ENCODE results near the gene SSC5D. TPM values are rescaled to one million over a fixed set of nuclear protein-coding genes. Genes with fewer than 3 reads are reported as not detected.
"Not testable (repeated sequence)": the region's sequence is repeated elsewhere in the genome, so short reads cannot be mapped to it uniquely, and the experiment has no call there.

SSC5D gene
- total RNA-seq (24.4 TPM), polyA plus RNA-seq (24.4 TPM)

DNA sequence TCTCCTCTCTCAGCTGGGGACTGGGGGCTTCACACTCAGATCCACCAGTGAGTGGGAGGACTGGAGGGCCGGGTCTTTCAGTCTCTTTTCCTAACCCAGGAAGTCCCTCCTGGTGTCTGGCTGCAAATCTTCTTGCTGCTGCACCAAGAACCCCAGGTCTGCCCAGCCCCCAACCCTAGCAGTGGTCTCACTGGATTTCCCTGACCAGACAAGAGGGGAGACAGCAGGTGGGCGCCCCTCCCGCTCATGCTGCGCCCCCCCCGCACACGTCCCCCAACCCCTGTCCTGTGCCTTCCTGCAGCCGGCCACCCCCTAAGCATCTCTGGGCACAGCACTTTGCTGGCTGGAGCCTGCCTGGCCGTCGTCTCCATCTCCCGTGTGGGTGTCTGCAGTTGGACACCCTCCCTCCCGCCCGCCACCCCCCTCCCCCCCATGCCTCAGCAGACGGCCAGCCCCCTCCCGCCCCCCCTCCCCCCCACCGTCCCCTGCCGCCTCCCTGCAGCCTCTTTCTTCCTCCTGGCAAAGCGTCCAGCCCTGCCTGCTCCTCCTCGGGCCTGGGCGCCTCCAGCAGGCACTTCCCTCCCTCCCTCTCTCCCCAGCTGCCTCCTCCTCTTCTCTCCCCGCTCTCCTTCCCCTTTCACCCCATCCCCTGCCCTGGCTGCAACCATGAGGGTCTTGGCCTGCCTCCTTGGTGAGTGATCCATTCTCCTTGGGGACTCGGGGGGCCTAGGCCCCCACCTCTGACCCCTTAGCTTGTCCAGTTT, at the start of gene SSC5D:
Gene SSC5D, plus strand, starts transcription at position 513 of the 764 bp plus-strand sequence. Its CDS starts 154 bp downstream, at position 667.
- H3K4me1 ChIP-seq (ENCODE audit: insufficient read depth), result no peaks in the 10 kb centered on the region
- H3K36me3 ChIP-seq (ENCODE audit: insufficient read depth), result no peaks in the 10 kb centered on the region
- peak within 1 kb of the TSS; percentile 69 for H3K27ac ChIP-seq (ENCODE audit: low read depth)
- H3K4me3 ChIP-seq (ENCODE audit: low read depth, low read length), result no peak within 1 kb of the TSS
- DNase-seq (ENCODE audit: extremely low spot score), result no peak
- 12% methylated on average over 19 of the region's 21 CpGs for WGBS

DNA sequence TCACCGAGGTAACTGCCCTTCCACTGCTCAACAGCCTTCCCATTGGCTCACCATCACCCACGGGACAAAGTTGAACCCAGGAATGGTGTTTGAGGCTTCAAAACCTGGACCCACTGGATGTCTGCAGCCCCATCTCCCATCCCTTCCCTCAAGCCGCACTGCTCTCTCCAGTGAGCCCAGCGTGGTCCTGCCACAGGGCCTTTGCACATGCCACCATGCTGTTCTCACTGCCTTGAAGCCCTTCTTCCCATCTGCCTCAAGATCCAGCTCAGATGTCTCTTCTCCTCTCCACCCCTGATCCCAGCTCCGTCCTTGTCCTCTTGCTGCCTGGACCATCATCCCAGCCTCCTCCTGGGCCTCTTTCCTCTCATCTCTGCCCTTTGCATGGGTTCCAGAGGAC, 49.2 kb upstream of the SSC5D start:
- Histone ChIP-seq H3K4me3 (ENCODE audit: low read depth, low read length) (no peak overlapping the region), H3K36me3 (ENCODE audit: insufficient read depth) (no peaks in the 10 kb centered on the region), H3K27ac (ENCODE audit: low read depth) (no peak overlapping the region), H3K4me1 (ENCODE audit: insufficient read depth) (no peaks in the 10 kb centered on the region)
- DNase-seq (ENCODE audit: extremely low spot score), result no peak
- WGBS, result 69% methylated on average over 5 of the region's 5 CpGs

DNA sequence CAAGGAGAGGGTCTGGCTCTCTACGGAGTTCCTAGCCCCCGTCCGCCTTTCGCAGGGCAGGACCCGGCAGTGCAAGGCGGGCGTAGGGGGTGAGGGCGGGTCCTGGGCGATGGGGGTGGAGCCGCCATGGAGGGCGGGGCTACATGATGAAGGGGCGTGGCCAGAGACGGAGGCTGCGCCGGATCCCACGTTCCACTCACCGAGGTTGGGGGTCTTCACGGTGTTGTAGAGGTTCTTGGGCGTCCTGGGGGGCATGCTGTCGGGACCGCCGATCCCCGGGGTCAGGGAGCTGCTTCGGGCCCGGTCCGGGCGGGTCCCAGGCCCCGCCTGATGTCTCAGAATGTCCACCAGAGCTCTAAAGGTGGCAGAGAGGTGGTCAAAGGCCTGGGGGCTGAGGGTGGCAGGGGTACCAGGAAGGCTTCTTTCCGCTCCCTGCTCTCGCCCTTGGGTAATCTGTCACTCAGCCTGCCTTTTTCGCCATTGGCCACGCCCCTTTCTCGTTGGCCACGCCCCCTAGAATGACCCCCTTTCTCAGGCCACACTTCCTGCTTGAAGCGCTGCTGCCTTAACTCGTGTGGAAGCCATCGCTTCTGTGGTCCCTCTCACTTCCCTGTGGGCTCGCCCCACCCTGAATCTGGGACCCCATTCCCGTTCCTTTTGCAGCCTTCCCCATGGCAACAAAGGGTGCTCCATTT, 47.7 kb upstream of the SSC5D start:
- no peaks in the 10 kb centered on the region for H3K36me3 ChIP-seq (ENCODE audit: insufficient read depth)
- no peaks in the 10 kb centered on the region for H3K4me1 ChIP-seq (ENCODE audit: insufficient read depth)
- no peak for DNase-seq (ENCODE audit: extremely low spot score)
- H3K27ac ChIP-seq (ENCODE audit: low read depth), result no peak overlapping the region
- WGBS, result 9% methylated on average over 39 of the region's 39 CpGs
- no peak overlapping the region for H3K4me3 ChIP-seq (ENCODE audit: low read depth, low read length)

DNA sequence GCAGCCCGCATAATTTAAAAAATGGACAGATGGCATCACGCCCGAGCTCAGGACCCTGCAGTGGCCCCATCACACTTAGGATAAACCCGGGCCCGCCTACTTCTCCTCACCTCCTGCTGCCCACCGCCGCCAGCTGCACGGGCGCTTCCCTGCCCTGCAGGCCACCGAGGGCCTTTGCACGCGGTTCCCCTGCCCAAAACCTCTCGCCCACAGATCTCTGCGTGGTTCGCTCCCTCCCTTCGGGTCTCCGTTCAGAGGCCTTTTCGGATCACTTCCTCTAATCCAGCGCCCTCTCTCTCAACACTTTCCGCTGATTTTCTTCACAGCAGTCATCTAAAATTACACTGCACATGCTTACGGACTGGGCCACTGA, 46.9 kb upstream of the SSC5D start:
- WGBS, result 5% methylated on average over 21 of the region's 21 CpGs
- H3K36me3 ChIP-seq (ENCODE audit: insufficient read depth), result no peaks in the 10 kb centered on the region
- no peak for DNase-seq (ENCODE audit: extremely low spot score)
- no peaks in the 10 kb centered on the region for H3K4me1 ChIP-seq (ENCODE audit: insufficient read depth)
- H3K4me3 ChIP-seq (ENCODE audit: low read depth, low read length), result no peak overlapping the region
- no peak overlapping the region for H3K27ac ChIP-seq (ENCODE audit: low read depth)

DNA sequence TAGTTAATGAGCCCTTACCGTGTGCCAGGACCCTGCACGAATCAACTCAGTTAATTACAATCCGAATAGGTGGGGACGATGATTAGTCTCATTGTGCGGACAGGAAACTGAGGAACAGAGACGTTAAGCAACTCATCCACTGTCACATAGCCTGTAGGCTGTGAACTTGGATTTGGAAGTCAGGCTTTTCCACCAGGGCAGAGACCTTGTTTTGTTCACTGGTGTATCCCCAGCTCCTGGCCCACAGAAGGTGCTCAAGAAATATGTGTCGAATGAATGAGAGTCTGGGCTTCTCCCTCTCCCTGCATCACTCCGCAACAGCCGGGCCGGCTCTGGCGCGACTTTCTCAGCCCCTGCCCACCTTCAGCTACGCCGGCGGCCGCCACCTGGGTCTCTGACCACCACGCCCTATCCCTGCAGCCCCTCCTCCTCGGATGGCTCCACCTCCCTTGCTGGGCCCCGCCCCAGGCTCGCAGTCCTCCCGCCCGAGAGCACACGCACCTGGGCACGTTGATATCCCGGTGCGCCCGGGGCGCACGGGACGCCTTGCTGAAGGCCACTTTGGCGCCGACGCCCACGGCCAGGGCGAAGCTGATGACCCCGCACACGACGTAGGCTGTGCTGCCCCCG, 46.4 kb upstream of the SSC5D start:
- Histone ChIP-seq H3K4me3 (ENCODE audit: low read depth, low read length) (no peak overlapping the region), H3K27ac (ENCODE audit: low read depth) (no peak overlapping the region), H3K4me1 (ENCODE audit: insufficient read depth) (no peaks in the 10 kb centered on the region), H3K36me3 (ENCODE audit: insufficient read depth) (no peaks in the 10 kb centered on the region)
- WGBS, result 2% methylated on average over 39 of the region's 39 CpGs
- DNase-seq (ENCODE audit: extremely low spot score), result no peak

DNA sequence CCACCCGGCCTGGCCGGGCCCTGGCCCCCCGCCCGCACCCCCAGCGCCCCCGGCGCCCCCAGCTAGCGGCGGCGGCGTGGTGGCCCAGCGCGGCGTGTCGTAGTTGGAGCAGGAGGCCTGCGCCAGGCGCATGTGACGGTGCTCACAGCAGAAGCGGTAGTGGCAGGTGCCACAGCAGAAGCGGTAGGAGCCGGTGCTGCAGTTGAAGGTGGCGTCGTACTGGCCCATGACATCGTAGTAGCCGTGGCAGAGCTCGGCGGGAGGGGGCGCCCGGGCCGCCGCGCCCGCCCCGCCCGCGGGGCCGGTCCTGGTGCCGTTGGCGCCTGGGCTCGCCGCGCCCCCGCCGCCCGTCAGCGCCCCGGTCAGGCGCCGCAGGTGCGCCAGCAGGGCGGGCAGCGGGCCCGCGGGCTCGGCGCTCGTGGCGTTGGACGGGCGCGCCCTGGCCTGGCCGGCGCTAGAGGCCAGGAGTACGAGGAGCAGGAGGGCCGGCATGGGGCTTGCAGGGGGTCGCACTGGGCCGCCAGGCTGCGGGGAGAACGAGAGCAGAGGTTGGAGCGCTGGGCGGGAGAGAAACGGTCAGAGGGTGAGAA, 45.8 kb upstream of the SSC5D start:
- under 1% methylated on average over 72 of the region's 72 CpGs for WGBS
- no peak overlapping the region for H3K4me3 ChIP-seq (ENCODE audit: low read depth, low read length)

DNA sequence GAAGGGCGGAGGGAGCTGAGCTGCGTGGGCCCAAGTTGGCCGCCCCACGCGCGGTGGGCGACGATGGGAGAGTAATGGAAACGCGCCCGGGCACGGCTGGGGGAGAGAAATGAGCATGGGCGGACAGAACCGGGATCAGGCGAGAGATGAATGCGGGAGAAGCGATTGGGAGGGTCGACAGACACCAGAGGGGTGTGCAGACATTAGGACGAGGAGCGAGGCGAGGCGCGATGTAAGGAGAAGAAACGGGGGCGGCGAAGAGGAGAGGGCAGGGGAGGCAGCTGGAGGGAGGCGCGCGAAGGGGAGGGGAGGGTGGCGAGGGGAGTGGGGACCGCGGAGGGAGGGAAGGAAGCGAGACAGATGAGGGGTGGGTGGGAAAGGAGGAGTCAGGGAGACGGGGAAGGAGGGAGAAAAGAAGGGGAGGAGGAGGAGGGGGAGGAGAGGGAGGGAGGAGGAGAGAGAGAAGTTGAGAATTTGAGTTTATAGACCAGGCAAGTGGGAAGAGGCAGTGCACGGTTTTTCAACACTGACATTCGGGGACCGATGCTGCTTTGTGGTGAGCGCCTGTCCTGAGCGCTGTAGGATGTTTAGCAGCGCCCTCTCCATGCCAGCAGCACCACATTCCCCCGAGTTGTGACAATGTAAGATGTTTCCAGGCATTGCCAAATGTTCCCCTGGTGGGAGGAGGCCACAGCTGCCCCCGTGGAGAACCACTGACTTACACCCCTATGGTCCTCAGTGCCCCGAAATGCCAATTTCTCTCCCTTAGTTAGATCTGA, 45.0 kb upstream of the SSC5D start, which contains the start of gene SHISA7:
Gene SHISA7, minus strand, starts transcription at position 256 of the 779 bp plus-strand sequence. CDS start 437 bp downstream, outside the sequence.
- Histone ChIP-seq H3K36me3 (ENCODE audit: insufficient read depth) (no peaks in the 10 kb centered on the region), H3K4me3 (ENCODE audit: low read depth, low read length) (no peak within 1 kb of the TSS), H3K4me1 (ENCODE audit: insufficient read depth) (no peaks in the 10 kb centered on the region), H3K27ac (ENCODE audit: low read depth) (no peak within 1 kb of the TSS)
- 1% methylated on average over 43 of the region's 43 CpGs for WGBS
- DNase-seq (ENCODE audit: extremely low spot score), result no peak

More for the DNA sequence above, 45.8 kb upstream of the SSC5D start:
- H3K4me1 ChIP-seq (ENCODE audit: insufficient read depth), result no peaks in the 10 kb centered on the region
- DNase-seq (ENCODE audit: extremely low spot score), result no peak
- no peaks in the 10 kb centered on the region for H3K36me3 ChIP-seq (ENCODE audit: insufficient read depth)
- H3K27ac ChIP-seq (ENCODE audit: low read depth), result no peak overlapping the region

DNA sequence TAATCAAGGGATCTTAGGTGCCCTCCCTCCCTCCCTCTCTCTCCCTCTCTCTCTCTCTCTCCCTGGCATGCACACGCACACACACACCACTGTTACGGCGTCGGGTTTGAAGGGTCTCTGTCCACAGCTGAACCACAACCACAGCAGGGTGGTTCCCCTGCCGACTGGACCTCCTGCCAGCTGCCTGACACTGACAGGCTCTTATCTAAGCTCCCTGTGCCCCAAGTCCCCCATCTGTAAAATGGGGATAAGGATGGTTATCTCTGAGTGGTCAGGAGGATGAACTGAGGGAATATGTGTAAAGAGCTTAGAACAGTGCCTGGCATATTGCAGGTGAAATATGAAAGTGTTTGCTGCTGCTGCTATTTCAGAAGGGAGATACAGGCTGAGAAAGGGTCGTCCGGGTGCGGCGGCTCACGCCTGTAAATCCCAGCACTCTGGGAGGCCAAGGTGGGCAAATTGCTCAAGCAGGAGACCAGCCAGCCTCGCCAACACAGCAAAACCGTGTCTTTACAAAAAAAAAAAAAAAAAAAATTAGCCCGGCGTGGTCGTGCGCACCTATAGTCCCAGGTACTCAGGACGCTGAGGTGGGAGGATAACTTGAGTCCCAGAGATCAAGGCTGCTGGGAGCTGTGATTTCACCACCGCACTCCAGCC, 44.3 kb upstream of the SSC5D start:
- Histone ChIP-seq H3K4me1 (ENCODE audit: insufficient read depth) (no peaks in the 10 kb centered on the region), H3K36me3 (ENCODE audit: insufficient read depth) (no peaks in the 10 kb centered on the region), H3K27ac (ENCODE audit: low read depth) (no peak overlapping the region), H3K4me3 (ENCODE audit: low read depth, low read length) (no peak overlapping the region)
- no peak for DNase-seq (ENCODE audit: extremely low spot score)
- WGBS, result 40% methylated on average over 18 of the region's 18 CpGs

DNA sequence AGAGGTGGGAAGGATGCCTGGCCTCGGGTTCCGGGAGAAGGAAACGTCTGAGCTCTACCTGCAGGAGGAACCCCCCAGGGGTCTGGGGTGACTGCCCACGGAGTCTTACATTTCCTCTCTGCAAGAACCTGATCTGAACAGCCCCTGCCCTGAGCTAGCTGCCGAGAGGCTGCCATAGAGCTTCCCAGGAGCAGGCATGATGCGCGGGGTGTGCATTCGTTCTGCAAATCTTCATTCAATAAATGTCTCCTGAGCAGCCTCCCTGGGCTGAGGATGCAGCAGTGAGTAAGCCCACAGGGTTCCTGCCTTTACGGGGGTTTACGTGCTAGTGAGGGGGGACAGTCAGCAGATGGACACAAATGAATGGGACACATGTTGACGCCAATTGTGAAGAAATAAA, 43.6 kb upstream of the SSC5D start:
- WGBS, result 42% methylated on average over 11 of the region's 11 CpGs
- DNase-seq (ENCODE audit: extremely low spot score), result no peak
- no peaks in the 10 kb centered on the region for H3K4me1 ChIP-seq (ENCODE audit: insufficient read depth)

DNA sequence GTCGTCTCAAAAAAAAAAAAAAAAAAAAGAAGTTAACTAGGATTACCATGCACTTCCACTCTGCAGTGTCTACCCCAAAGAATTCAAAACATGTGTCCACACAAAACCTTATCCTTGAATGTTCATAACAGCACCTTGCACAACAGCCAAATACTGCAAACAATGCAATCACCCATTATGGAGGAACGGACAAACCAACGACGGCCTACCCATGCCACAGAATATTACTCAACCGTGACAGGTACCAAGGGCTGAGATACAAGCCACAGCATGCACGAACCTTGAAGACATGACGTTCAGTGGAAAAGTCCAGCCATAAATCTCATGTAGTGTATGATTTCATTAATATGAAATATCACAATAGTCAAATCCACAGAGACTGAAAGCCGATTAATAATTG, 42.2 kb upstream of the SSC5D start:
- no peak overlapping the region for H3K27ac ChIP-seq (ENCODE audit: low read depth)
- no peak overlapping the region for H3K4me3 ChIP-seq (ENCODE audit: low read depth, low read length)
- H3K4me1 ChIP-seq (ENCODE audit: insufficient read depth), result no peaks in the 10 kb centered on the region
- no peak for DNase-seq (ENCODE audit: extremely low spot score)
- WGBS, result 67% methylated on average over 8 of the region's 8 CpGs
- no peaks in the 10 kb centered on the region for H3K36me3 ChIP-seq (ENCODE audit: insufficient read depth)

More for the DNA sequence above, 43.6 kb upstream of the SSC5D start:
- Histone ChIP-seq H3K27ac (ENCODE audit: low read depth) (no peak overlapping the region), H3K4me3 (ENCODE audit: low read depth, low read length) (no peak overlapping the region), H3K36me3 (ENCODE audit: insufficient read depth) (no peaks in the 10 kb centered on the region)

DNA sequence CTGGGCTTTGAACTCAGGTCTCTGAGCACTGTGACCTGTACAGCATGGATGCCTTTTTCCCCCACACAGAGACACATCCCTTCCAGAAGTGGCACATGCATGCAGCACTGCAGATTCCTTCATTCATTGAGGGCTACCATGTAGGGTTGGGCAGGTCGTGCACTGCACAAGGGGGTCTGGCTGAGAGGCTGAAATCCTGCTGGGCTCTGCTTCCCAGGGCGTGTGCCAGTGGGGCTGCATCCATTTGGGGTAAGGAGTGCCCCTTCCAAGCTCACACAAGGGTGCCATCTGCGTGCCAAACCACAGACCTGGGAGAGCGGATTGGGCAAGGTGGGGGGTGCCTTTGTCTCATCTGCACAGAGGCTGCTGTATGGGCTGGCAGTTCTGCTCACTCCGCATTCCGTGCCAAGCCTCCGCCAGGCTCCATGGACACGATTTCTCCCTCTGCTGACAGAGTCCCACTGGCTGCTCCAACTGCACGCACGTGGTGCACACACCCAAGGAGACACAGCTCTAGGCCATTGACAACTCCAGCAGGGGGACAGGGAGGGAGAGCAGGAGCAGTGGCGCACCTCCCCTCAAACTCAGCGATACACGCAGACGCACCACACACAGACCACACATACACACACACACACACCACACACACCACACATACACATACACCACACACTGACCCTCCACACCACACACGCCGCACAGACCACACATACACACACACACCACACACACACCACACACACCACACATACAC, 40.6 kb upstream of the SSC5D start:
- Histone ChIP-seq H3K4me1 (ENCODE audit: insufficient read depth) (no peaks in the 10 kb centered on the region), H3K36me3 (ENCODE audit: insufficient read depth) (no peaks in the 10 kb centered on the region), H3K4me3 (ENCODE audit: low read depth, low read length) (no peak overlapping the region), H3K27ac (ENCODE audit: low read depth) (no peak overlapping the region)
- no peak for DNase-seq (ENCODE audit: extremely low spot score)
- 31% methylated on average over 16 of the region's 16 CpGs for WGBS

DNA sequence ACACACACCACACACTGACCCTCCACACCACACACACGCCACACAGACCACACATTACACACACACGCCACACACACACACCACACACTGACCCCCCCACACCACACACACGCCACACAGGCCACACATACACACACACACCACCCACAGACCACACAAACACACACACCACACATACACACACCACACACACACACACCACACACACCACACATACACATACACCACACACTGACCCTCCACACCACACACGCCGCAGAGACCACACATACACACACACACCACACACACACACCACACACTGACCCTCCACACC, 40.1 kb upstream of the SSC5D start:
- 87% methylated on average over 5 of the region's 5 CpGs for WGBS
- not testable (repeated sequence) for DNase-seq (ENCODE audit: extremely low spot score); H3K27ac ChIP-seq (ENCODE audit: low read depth); H3K36me3 ChIP-seq (ENCODE audit: insufficient read depth); H3K4me1 ChIP-seq (ENCODE audit: insufficient read depth); H3K4me3 ChIP-seq (ENCODE audit: low read depth, low read length)

Measured in urinary bladder (tissue), 4 donors.